Occipital lobe (tissue), 3 donors: ENCODE measurements around the gene ABHD6. TPM values are rescaled to one million over a fixed set of nuclear protein-coding genes. Genes with fewer than 3 reads are reported as not detected.

Experiments
- DNase-seq: peaks from one replicate; lab custom pipeline; 2025; lab: John Stamatoyannopoulos, UW
- small RNA-seq: library from RNA; depleted of rRNA; stranded (forward); fragments of <200 nt; gene quantifications from one replicate; pipeline ENCODE3, GENCODE V24; 2014
- total RNA-seq: library from RNA; depleted of rRNA; stranded (reverse); fragments of >200 nt; gene quantifications from one replicate; pipeline ENCODE4 v1.2.3, GENCODE V29; 2014

ABHD6 gene
- total RNA-seq, 1 donor from 2014 or later = 30.1 TPM

DNA sequence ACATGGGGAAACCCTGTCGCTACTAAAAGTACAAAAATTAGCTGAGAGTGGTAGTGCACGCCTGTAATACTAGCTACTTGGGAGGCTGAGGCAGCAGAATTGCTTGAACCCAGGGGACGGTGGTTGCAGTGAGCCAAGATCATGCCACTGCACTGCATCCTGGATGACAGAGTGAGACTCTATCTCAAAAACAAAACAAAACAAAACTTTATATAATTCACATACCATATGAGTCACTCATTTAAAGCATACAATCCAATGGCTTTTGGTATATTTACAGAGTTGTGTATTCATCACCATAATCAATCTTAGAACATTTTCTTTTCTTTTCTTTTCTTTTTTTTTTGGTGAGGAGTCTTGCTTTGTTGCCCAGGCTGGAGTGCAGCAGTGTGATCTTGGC lies 103.8 kb downstream of the ABHD6 start:
- no peak for DNase-seq

DNA sequence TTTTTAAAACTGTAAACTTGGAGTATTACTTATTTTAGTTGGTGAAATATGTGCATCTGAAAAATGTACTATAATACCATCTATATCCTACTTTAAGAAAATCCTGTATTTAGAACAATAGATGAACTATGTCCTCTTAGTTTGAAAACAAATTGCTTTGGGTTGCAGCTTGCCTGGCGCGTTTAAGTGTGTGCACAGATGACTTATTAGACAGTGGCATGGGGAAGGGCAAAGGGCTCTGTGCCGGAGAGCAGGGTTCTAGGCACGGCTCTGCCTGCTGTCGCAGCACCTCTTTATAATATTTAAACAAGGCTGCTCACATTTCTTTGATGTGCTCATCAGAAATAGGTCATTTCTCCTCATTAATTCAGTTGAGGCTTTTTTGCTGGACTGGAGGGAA lies 105.1 kb downstream of the ABHD6 start:
- DNase-seq = no peak

Small RNA genes lying within 50 kb of the gene (small RNA-seq; reads per million reads assigned to genes)
- not detected for gene AC098479.1

Other genes with a start within 250 kb of the ABHD6 start
- gene FLNB, start 229.4 kb upstream of the ABHD6 start, total RNA-seq = 27.6 TPM
- gene DNASE1L3, start 26.8 kb upstream of the ABHD6 start, total RNA-seq = 0.94 TPM
- 14.2 TPM for gene RPP14, start 68.5 kb downstream of the ABHD6 start, total RNA-seq
- 12.3 TPM for gene HTD2, start 68.7 kb downstream of the ABHD6 start, total RNA-seq
- 28.2 TPM for gene PXK, start 95.1 kb downstream of the ABHD6 start, total RNA-seq
- gene PDHB, start 196.0 kb downstream of the ABHD6 start, total RNA-seq = 52.1 TPM